IMR-90 (cell line): ENCODE measurements around the gene LBHD2. TPM values are rescaled to one million over a fixed set of nuclear protein-coding genes. Genes with fewer than 3 reads are reported as not detected.
"Not testable (repeated sequence)": the region's sequence is repeated elsewhere in the genome, so short reads cannot be mapped to it uniquely, and the experiment has no call there.

Experiments used
- ATAC-seq: fragments of 200-7000 bp; cut with Tn5 transposase; 2 replicates; pipeline ENCODE4 v1.9.1; 2020; ENCODE audit warnings: low read depth, mild to moderate bottlenecking, moderate library complexity
- BruUV-seq: library from RNA; stranded (reverse); fragments of 400-500 nt; replicated peaks from 2 replicates; lab custom pipeline; 2021; lab: Mats Ljungman, UMichigan
- CTCF ChIA-PET: fragments of 300-600 bp; formaldehyde crosslinking; extraction: SDS; loops from one replicate; lab custom pipeline; 2021; ENCODE audit warnings: antibody characterized with exemption; lab: Yijun Ruan, JAX
- POLR2A ChIA-PET: fragments of 300-600 bp; sonication (Branson Sonifier 250); formaldehyde crosslinking; loops from one replicate; lab custom pipeline; 2022; ENCODE audit warnings: antibody characterized with exemption; ENCODE audit not compliant: unreplicated experiment; lab: Charles Lee
- DNase-seq: peaks from one replicate; pipeline ENCODE4 v3.0.0; 2013
- H2AFZ ChIP-seq: replicated peaks from 2 replicates; pipeline ENCODE3; 2013; ENCODE audit warnings: low read length, mild to moderate bottlenecking; ENCODE audit not compliant: poor library complexity
- H2AK5ac ChIP-seq: 2 replicates; pipeline ENCODE4 v1.6.1; 2013; ENCODE audit warnings: low read depth, low read length, inconsistent platforms
- H2AK9ac ChIP-seq: replicated peaks from 2 replicates; pipeline ENCODE3; 2013; ENCODE audit warnings: mild to moderate bottlenecking, low read depth, low read length, moderate library complexity; ENCODE audit not compliant: poor library complexity
- H2BK120ac ChIP-seq: 2 replicates; pipeline ENCODE4 v1.6.1; 2013; ENCODE audit warnings: low read depth, low read length, inconsistent platforms
- H2BK15ac ChIP-seq: 3 replicates; pipeline ENCODE4 v1.6.1; 2013; ENCODE audit warnings: low read depth, low read length, inconsistent platforms
- H2BK20ac ChIP-seq: 2 replicates; pipeline ENCODE4 v1.6.1; 2013; ENCODE audit warnings: low read depth, mild to moderate bottlenecking, inconsistent platforms, low read length, moderate library complexity
- H2BK5ac ChIP-seq: 2 replicates; pipeline ENCODE4 v1.6.1; 2013; ENCODE audit warnings: mild to moderate bottlenecking, low read depth, low read length, inconsistent platforms; ENCODE audit not compliant: poor library complexity, severe bottlenecking
- H3K14ac ChIP-seq: replicated peaks from 2 replicates; pipeline ENCODE4 v1.6.1; 2013; ENCODE audit warnings: low read depth, low read length, inconsistent platforms
- H3K18ac ChIP-seq: 2 replicates; pipeline ENCODE4 v1.6.1; 2013; ENCODE audit warnings: low read depth, low read length, control low read depth
- H3K23ac ChIP-seq: 2 replicates; pipeline ENCODE4 v1.6.1; 2013; ENCODE audit warnings: low read depth, low read length, inconsistent platforms
- H3K27ac ChIP-seq: 2 replicates; pipeline ENCODE4 v1.5.1; 2013; ENCODE audit warnings: mild to moderate bottlenecking, control low read depth, low read length; ENCODE audit not compliant: insufficient read depth
- H3K27me3 ChIP-seq: 2 replicates; pipeline ENCODE4 v1.6.1; 2013; ENCODE audit warnings: low read length; ENCODE audit not compliant: control insufficient read depth, insufficient read depth
- H3K36me3 ChIP-seq: 2 replicates; pipeline ENCODE4 v1.6.1; 2013; ENCODE audit warnings: low read length, mixed read lengths; ENCODE audit not compliant: control insufficient read depth, insufficient read depth
- H3K4ac ChIP-seq: 2 replicates; pipeline ENCODE4 v1.6.1; 2013; ENCODE audit warnings: low read depth, low read length, inconsistent platforms
- H3K4me1 ChIP-seq: 2 replicates; pipeline ENCODE4 v1.6.1; 2013; ENCODE audit warnings: low read length, mixed read lengths; ENCODE audit not compliant: control insufficient read depth, insufficient read depth
- H3K4me2 ChIP-seq: 2 replicates; pipeline ENCODE4 v1.6.1; 2013; ENCODE audit warnings: low read depth, mild to moderate bottlenecking, control low read depth, low read length, moderate library complexity
- H3K4me3 ChIP-seq: 2 replicates; pipeline ENCODE4 v1.5.1; 2013; ENCODE audit warnings: low read depth, mild to moderate bottlenecking, control low read depth, low read length, moderate library complexity; ENCODE audit not compliant: insufficient read depth
- H3K56ac ChIP-seq: 2 replicates; pipeline ENCODE4 v1.6.1; 2013; ENCODE audit warnings: low read length, inconsistent platforms; ENCODE audit not compliant: insufficient read depth; ENCODE audit errors: extremely low read depth
- H3K79me1 ChIP-seq, 2 experiments: 2 replicates each; pipeline ENCODE4 v1.6.1; 2013; ENCODE audit warnings: low read length in 2 of 2, inconsistent platforms in 1 of 2, low read depth in 1 of 2
- H3K9ac ChIP-seq: 2 replicates; pipeline ENCODE4 v1.6.1; 2013; ENCODE audit warnings: low read depth, low read length, control low read depth
- H3K9me1 ChIP-seq: 2 replicates; pipeline ENCODE4 v1.6.1; 2013; ENCODE audit warnings: low read length, inconsistent platforms; ENCODE audit not compliant: insufficient read depth
- H3K9me3 ChIP-seq: 2 replicates; pipeline ENCODE4 v1.6.1; 2013; ENCODE audit warnings: low read length; ENCODE audit not compliant: control insufficient read depth, insufficient read depth
- H4K20me1 ChIP-seq: 2 replicates; pipeline ENCODE4 v1.6.1; 2013; ENCODE audit warnings: low read length, inconsistent platforms; ENCODE audit not compliant: insufficient read depth
- H4K5ac ChIP-seq: 2 replicates; pipeline ENCODE4 v1.6.1; 2013; ENCODE audit warnings: mild to moderate bottlenecking, low read depth, low read length, control low read depth
- H4K8ac ChIP-seq, 2 experiments: 2 replicates each; pipeline ENCODE4 v1.6.1; 2013; ENCODE audit warnings: low read depth in 2 of 2, low read length in 2 of 2, control low read depth in 1 of 2, inconsistent platforms in 1 of 2
- H4K91ac ChIP-seq: 2 replicates; pipeline ENCODE4 v1.6.1; 2013; ENCODE audit warnings: low read depth, low read length, inconsistent platforms; ENCODE audit not compliant: insufficient read depth
- CHD1 ChIP-seq: IDR thresholded peaks from 2 replicates; pipeline ENCODE4 v1.6.1; 2012; ENCODE audit warnings: low read depth, low read length, improper control_type of control experiment
- FOS ChIP-seq: fragments of 150-350 bp; IDR thresholded peaks from 2 replicates; pipeline ENCODE4 v1.6.1; 2016; ENCODE audit warnings: low read depth, low read length
- MAFK ChIP-seq: IDR thresholded peaks from 2 replicates; pipeline ENCODE4 v1.6.1; 2012; ENCODE audit warnings: low read depth, low read length, improper control_type of control experiment
- MAZ ChIP-seq: IDR thresholded peaks from 2 replicates; pipeline ENCODE4 v1.6.1; 2012; ENCODE audit warnings: low read depth, mild to moderate bottlenecking, low read length, improper control_type of control experiment, moderate library complexity, borderline replicate concordance
- NFE2L2 ChIP-seq: fragments of 150-350 bp; IDR thresholded peaks from 2 replicates; pipeline ENCODE4 v1.6.1; 2016; ENCODE audit warnings: low read depth, mild to moderate bottlenecking, low read length
- RAD21 ChIP-seq: IDR thresholded peaks from 2 replicates; pipeline ENCODE4 v1.6.1; 2012; ENCODE audit warnings: low read length, improper control_type of control experiment
- SMC3 ChIP-seq: fragments of 150-350 bp; IDR thresholded peaks from 2 replicates; pipeline ENCODE4 v1.6.1; 2016; ENCODE audit warnings: low read depth, mild to moderate bottlenecking, antibody characterized with exemption, low read length, moderate library complexity
- WGBS, 2 experiments: methylation state at CpG; one replicate each; pipeline versions ENCODE4 v1.1.5 to v1.1.7; 2013; ENCODE audit warnings: missing lambda C conversion rate in 2 of 2; ENCODE audit not compliant: insufficient read length in 1 of 2; ENCODE audit errors: extremely low coverage in 2 of 2; 5-methylcytosine and 5-hydroxymethylcytosine counted together
- dilution Hi-C: fragments of 300-500 bp; cut with HindIII; formaldehyde crosslinking; loops from one replicate; pipeline ENCODE4 v1.14.3; 2018; ENCODE audit warnings: low sequenced_read_pairs; ENCODE audit not compliant: unreplicated experiment
- in situ Hi-C: fragments of 300-500 bp; cut with MboI; formaldehyde crosslinking; loops from 3 replicates; pipeline ENCODE4 v1.14.3; 2019; ENCODE audit warnings: low sequenced_read_pairs, inconsistent platforms, mixed read lengths
- intact Hi-C: fragments of 100-400 bp; cut with micrococcal nuclease; formaldehyde crosslinking; loops from 2 replicates; pipeline ENCODE4 v1.10.0; 2022
- polyA plus RNA-seq, 3 experiments: library from polyadenylated mRNA; depleted of rRNA; stranded (reverse); fragments of >200 nt; gene quantifications; 2 replicates each; pipeline ENCODE4 v1.2.3, GENCODE V29; 2012; ENCODE audit warnings: low replicate concordance in 1 of 3
- total RNA-seq: library from RNA; depleted of rRNA; stranded (reverse); fragments of >200 nt; gene quantifications from 2 replicates; pipeline ENCODE4 v1.2.3, GENCODE V29; 2012
- TF ChIP-seq, protein P1 (sequence below): fragments of 150-350 bp; IDR thresholded peaks from 2 replicates; pipeline ENCODE4 v1.6.1; 2016; ENCODE audit warnings: low read depth, mild to moderate bottlenecking, low read length, moderate library complexity, borderline replicate concordance

The LBHD2 gene
- total and polyA plus RNA-seq, 2 of the 4 experiments (the other 2 are of a cell fraction), result not detected

DNA sequence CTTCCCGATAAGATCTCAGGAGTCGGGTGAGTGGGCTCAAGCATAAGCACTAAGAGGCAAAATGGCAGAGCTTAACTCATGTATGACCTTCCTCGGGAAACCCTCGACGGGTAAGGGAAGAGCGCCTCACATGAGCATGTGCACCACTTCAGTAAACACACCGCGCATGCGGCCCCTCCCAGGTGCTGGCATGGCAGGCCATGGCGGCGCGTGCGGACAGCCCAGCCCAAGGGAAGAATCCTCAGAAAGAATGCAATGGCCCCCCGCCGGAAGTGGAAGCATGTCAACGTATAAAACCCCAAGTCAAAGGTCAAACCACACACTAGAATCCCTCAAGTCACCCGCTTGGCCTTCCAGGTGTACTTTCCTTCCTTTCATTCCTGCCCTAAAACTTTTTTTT lies 32.6 kb downstream of the LBHD2 start:
- no peak overlapping the region for H3K4me3 ChIP-seq
- no peak for ATAC-seq
- no peak overlapping the region for H4K91ac ChIP-seq

DNA sequence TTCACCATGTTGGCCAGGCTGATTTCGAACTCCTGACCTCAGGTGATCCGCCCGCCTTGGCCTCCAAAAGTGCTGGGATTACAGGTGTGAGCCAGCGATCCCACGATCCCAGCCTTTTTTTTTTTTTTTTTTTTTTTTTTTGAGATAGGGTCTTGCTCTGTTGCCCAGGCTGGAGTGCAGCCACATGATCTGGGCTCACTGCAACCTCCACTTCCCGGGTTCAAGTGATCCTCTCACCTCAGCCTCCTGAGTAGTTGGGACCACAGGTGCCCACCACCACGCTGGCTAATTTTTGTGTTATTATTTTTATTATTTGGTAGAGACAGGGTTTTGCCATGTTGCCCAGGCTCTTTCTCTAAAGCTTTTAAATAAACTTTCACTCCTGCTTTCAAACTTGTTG lies 33.5 kb downstream of the LBHD2 start:
- H3K4me2 ChIP-seq, POLR2A ChIA-PET, H4K20me1 ChIP-seq, H2BK5ac ChIP-seq, H2BK15ac ChIP-seq, BruUV-seq, H3K9me1 ChIP-seq, H2AK9ac ChIP-seq, H3K18ac ChIP-seq, H3K56ac ChIP-seq, intact Hi-C loops, dilution Hi-C loops, H4K5ac ChIP-seq, H4K91ac ChIP-seq, H3K23ac ChIP-seq, H2BK120ac ChIP-seq, in situ Hi-C loops, H4K8ac ChIP-seq, H3K4me3 ChIP-seq, CTCF ChIA-PET, H3K9ac ChIP-seq, H3K9me3 ChIP-seq, H2BK20ac ChIP-seq, H3K27me3 ChIP-seq, H3K14ac ChIP-seq, DNase-seq, ATAC-seq, H3K27ac ChIP-seq, H3K36me3 ChIP-seq, H2AFZ ChIP-seq, H3K4ac ChIP-seq, H3K79me1 ChIP-seq: not testable (repeated sequence)
- Histone ChIP-seq H2AK5ac (peak overlapping the region; percentile 31; the same call in 1 of the 2 replicates), H3K4me1 (peaks cover 21% of the 10 kb centered on the region)
- WGBS, 2 experiments, result no CpG with 5 or more reads among the region's 7 CpGs

More for the DNA sequence above, 32.6 kb downstream of the LBHD2 start:
- no peak overlapping the region for H3K4me2 ChIP-seq
- H3K27me3 ChIP-seq, result no peaks in the 10 kb centered on the region
- in situ Hi-C loops (no loop called here), intact Hi-C loops (no loop called here), dilution Hi-C loops (no loop called here)
- ChIA-PET POLR2A (no interaction called here), CTCF (no interaction called here)
- no peak overlapping the region for H3K23ac ChIP-seq
- no peak overlapping the region for H3K18ac ChIP-seq
- DNase-seq, result no peak
- WGBS, 2 experiments, result 89% methylated on average over 4 of the region's 17 CpGs; no CpG with 5 or more reads in 1 of the 2 experiments
- H2BK120ac ChIP-seq, result no peak overlapping the region
- BruUV-seq, result no TSS peak
- no peaks in the 10 kb centered on the region for H3K9me3 ChIP-seq
- H3K4ac ChIP-seq, result no peak overlapping the region
- H3K14ac ChIP-seq, result no peak overlapping the region
- H2AK9ac ChIP-seq, result no peak overlapping the region
- no peak overlapping the region for H3K9ac ChIP-seq
- H2AK5ac ChIP-seq, result no peak overlapping the region
- no peak overlapping the region for H3K56ac ChIP-seq
- H3K36me3 ChIP-seq, result no peaks in the 10 kb centered on the region
- TF ChIP-seq, protein P1, sequence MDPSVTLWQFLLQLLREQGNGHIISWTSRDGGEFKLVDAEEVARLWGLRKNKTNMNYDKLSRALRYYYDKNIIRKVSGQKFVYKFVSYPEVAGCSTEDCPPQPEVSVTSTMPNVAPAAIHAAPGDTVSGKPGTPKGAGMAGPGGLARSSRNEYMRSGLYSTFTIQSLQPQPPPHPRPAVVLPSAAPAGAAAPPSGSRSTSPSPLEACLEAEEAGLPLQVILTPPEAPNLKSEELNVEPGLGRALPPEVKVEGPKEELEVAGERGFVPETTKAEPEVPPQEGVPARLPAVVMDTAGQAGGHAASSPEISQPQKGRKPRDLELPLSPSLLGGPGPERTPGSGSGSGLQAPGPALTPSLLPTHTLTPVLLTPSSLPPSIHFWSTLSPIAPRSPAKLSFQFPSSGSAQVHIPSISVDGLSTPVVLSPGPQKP, result no peak
- TF ChIP-seq SMC3 (no peak), CHD1 (no peak), RAD21 (no peak), FOS (no peak), MAFK (no peak), NFE2L2 (no peak), MAZ (no peak)
- no peak overlapping the region for H4K8ac ChIP-seq
- H4K5ac ChIP-seq, result no peak overlapping the region
- no peaks in the 10 kb centered on the region for H3K9me1 ChIP-seq
- H3K4me1 ChIP-seq, result peaks cover 15% of the 10 kb centered on the region
- no peak overlapping the region for H3K27ac ChIP-seq
- no peak overlapping the region for H2BK20ac ChIP-seq
- H3K79me1 ChIP-seq, result no peaks in the 10 kb centered on the region
- H2BK5ac ChIP-seq, result no peak overlapping the region
- peak overlapping the region; percentile 33 for H2AFZ ChIP-seq
- no peak overlapping the region for H2BK15ac ChIP-seq
- no peaks in the 10 kb centered on the region for H4K20me1 ChIP-seq
